HepG2 (cell line): Measurements from ENCODE around the gene SMARCC1. TPM values are rescaled to one million over a fixed set of nuclear protein-coding genes. Genes with fewer than 3 reads are reported as not detected.

Experiments
- FOSL1 ChIP-seq: sonication (generic); formaldehyde crosslinking; IDR thresholded peaks from 2 replicates; pipeline ENCODE4 v1.9.0; 2021; ENCODE audit warnings: missing genetic modification reagents, borderline replicate concordance
- FOXK2 ChIP-seq: fragments of 450-650 bp; IDR thresholded peaks from 2 replicates; pipeline ENCODE4 v1.6.1; 2016
- HNRNPLL ChIP-seq: fragments of 200-400 bp; formaldehyde crosslinking; IDR thresholded peaks from 2 replicates; pipeline ENCODE4 v1.6.1; 2017; ENCODE audit warnings: mild to moderate bottlenecking, low read depth, low read length; ENCODE audit not compliant: poor library complexity, severe bottlenecking
- JUNB ChIP-seq: sonication (generic); formaldehyde crosslinking; IDR thresholded peaks from 2 replicates; pipeline ENCODE4 v1.8.0; 2022; ENCODE audit warnings: missing genetic modification reagents, mild to moderate bottlenecking, borderline replicate concordance
- KDM5A ChIP-seq: fragments of 200-600 bp; sonication (generic); IDR thresholded peaks from 2 replicates; pipeline ENCODE4 v1.7.0; 2018; ENCODE audit warnings: antibody characterized with exemption, mild to moderate bottlenecking, low read length, borderline replicate concordance
- PLRG1 ChIP-seq: fragments of 450-650 bp; conservative IDR thresholded peaks from 2 replicates; pipeline ENCODE4 v1.6.1; 2016
- REL ChIP-seq: sonication (generic); formaldehyde crosslinking; conservative IDR thresholded peaks from 2 replicates; pipeline ENCODE4 v1.8.0; 2022; ENCODE audit warnings: mild to moderate bottlenecking, missing genetic modification reagents, moderate library complexity
- SMARCC2 ChIP-seq: fragments of 450-650 bp; IDR thresholded peaks from 2 replicates; pipeline ENCODE4 v1.6.1; 2017; ENCODE audit warnings: antibody characterized with exemption, mild to moderate bottlenecking
- SRSF1 ChIP-seq: fragments of 200-400 bp; formaldehyde crosslinking; optimal IDR thresholded peaks from 2 replicates; pipeline ENCODE3; 2017; ENCODE audit warnings: mild to moderate bottlenecking, low read depth, low read length, moderate library complexity
- ZNF615 ChIP-seq: sonication (generic); formaldehyde crosslinking; IDR thresholded peaks from 2 replicates; pipeline ENCODE4 v1.5.0; 2020; ENCODE audit warnings: mild to moderate bottlenecking, missing genetic modification reagents, borderline replicate concordance
- ZNF766 ChIP-seq: sonication (generic); formaldehyde crosslinking; IDR thresholded peaks from 2 replicates; pipeline ENCODE4 v1.5.0; 2020; ENCODE audit warnings: missing genetic modification reagents, borderline replicate concordance
- polyA plus RNA-seq, 8 experiments: library from polyadenylated mRNA; depleted of rRNA in 3 of 8; stranded (reverse) in 7 of 8; unstranded in 1 of 8; fragments of >200 nt; fragmentation: Illumina TruSeq in 4 of 8; extraction: Trizol in 4 of 8; gene quantifications; 2 replicates each; pipeline versions ENCODE4 v1.2.1 to v1.2.3, GENCODE V29; 2011 to 2016; ENCODE audit warnings: low read depth in 4 of 8, missing spikeins in 1 of 8, mixed read lengths in 1 of 8; ENCODE audit not compliant: insufficient read depth in 1 of 8
- total RNA-seq, 5 experiments: library from RNA; depleted of rRNA; stranded (reverse); fragments of >200 nt; fragmentation: Illumina TruSeq; extraction: Trizol; gene quantifications; 2 replicates each; pipeline ENCODE4 v1.2.3, GENCODE V29; 2016; ENCODE audit warnings: low read depth in 1 of 5
- TF ChIP-seq, protein P1 (sequence below): sonication (generic); formaldehyde crosslinking; IDR thresholded peaks from 2 replicates; pipeline ENCODE4 v1.4.0; 2020; ENCODE audit warnings: missing genetic modification reagents
- TF ChIP-seq, protein P2 (sequence below): sonication (generic); formaldehyde crosslinking; IDR thresholded peaks from 2 replicates; pipeline ENCODE4 v1.8.0; 2022; ENCODE audit warnings: mild to moderate bottlenecking, missing genetic modification reagents, moderate library complexity
- TF ChIP-seq, protein P3 (sequence below): sonication (generic); formaldehyde crosslinking; IDR thresholded peaks from 2 replicates; pipeline ENCODE4 v1.5.1; 2020; ENCODE audit warnings: missing genetic modification reagents, mild to moderate bottlenecking, borderline replicate concordance
- TF ChIP-seq, protein P4 (sequence below): IDR thresholded peaks from 2 replicates; pipeline ENCODE4 v1.6.1; 2016; ENCODE audit warnings: control low read depth
- TF ChIP-seq, protein P5 (sequence below): sonication (generic); formaldehyde crosslinking; conservative IDR thresholded peaks from 2 replicates; pipeline ENCODE4 v1.8.0; 2022; ENCODE audit warnings: missing genetic modification reagents
- TF ChIP-seq, protein P6 (sequence below): sonication (generic); formaldehyde crosslinking; IDR thresholded peaks from 2 replicates; pipeline ENCODE4 v1.5.0; 2020; ENCODE audit warnings: missing genetic modification reagents
- TF ChIP-seq, protein P7 (sequence below): sonication (generic); formaldehyde crosslinking; IDR thresholded peaks from 2 replicates; pipeline ENCODE4 v1.9.0; 2022; ENCODE audit warnings: missing genetic modification reagents, mild to moderate bottlenecking, borderline replicate concordance

SMARCC1 gene
- total and polyA plus RNA-seq, 2 of the 13 experiments (the other 11 are each of a cell fraction or from before 2014, with no cell fraction given) = 47.9 to 58.4 TPM

DNA sequence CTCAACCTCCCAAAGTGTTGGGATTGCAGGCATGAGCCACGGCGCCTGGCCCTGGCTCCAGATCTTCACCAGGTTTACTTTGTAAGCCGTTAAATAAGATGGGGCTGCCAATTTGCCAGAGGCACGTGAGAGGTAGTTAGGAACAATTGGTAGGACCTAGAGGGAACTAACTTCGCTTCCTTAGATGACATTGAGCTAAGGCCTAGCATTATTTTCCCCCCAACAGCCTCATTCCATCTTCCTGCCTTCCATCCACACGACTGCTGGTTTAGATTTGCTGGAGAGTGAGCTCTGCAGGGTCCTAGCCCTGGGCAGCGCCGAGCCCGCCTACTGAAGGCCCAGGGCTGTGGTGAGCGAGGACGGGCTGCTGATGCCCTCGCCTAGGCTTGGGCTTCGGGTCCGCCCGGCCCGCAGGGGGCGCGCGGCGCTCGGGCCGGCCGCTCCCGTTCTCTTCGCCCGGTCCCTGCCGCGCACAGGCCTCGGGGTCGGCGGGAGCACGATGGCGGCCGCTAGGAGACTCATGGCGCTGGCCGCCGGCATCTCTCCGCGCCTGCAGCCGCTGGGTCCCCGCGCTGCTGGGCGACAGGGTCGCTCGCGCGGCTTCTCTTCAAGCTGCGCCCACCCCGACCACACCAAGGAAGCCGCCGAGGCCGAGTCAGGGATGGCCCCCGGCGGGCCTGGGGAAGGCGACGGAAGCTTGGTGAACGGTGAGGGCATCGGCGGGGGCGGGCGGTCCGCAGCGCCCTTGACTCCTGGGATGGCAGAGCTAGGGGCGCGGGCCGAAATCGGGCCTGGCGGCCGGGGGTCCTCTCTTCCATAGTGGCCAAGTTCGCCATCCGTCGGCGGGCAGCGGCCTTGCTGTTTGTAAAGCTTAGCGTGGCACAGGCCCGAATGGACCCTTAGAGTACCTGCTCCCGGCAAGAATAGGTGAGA is 43.1 kb upstream of the SMARCC1 start (continued):
- TF ChIP-seq, protein P1, sequence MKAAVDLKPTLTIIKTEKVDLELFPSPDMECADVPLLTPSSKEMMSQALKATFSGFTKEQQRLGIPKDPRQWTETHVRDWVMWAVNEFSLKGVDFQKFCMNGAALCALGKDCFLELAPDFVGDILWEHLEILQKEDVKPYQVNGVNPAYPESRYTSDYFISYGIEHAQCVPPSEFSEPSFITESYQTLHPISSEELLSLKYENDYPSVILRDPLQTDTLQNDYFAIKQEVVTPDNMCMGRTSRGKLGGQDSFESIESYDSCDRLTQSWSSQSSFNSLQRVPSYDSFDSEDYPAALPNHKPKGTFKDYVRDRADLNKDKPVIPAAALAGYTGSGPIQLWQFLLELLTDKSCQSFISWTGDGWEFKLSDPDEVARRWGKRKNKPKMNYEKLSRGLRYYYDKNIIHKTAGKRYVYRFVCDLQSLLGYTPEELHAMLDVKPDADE (CRISPR knock-in tag) = no peak
- TF ChIP-seq REL = no peak
- TF ChIP-seq JUNB = no peak
- TF ChIP-seq, protein P2, sequence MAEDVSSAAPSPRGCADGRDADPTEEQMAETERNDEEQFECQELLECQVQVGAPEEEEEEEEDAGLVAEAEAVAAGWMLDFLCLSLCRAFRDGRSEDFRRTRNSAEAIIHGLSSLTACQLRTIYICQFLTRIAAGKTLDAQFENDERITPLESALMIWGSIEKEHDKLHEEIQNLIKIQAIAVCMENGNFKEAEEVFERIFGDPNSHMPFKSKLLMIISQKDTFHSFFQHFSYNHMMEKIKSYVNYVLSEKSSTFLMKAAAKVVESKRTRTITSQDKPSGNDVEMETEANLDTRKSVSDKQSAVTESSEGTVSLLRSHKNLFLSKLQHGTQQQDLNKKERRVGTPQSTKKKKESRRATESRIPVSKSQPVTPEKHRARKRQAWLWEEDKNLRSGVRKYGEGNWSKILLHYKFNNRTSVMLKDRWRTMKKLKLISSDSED (CRISPR knock-in tag) = 0 out of 2 replicates have a peak, but pooled peaks have one; percentile 60
- TF ChIP-seq ZNF766 (CRISPR knock-in tag) = no peak; the same call in 1 of the 2 replicates
- TF ChIP-seq, protein P3, sequence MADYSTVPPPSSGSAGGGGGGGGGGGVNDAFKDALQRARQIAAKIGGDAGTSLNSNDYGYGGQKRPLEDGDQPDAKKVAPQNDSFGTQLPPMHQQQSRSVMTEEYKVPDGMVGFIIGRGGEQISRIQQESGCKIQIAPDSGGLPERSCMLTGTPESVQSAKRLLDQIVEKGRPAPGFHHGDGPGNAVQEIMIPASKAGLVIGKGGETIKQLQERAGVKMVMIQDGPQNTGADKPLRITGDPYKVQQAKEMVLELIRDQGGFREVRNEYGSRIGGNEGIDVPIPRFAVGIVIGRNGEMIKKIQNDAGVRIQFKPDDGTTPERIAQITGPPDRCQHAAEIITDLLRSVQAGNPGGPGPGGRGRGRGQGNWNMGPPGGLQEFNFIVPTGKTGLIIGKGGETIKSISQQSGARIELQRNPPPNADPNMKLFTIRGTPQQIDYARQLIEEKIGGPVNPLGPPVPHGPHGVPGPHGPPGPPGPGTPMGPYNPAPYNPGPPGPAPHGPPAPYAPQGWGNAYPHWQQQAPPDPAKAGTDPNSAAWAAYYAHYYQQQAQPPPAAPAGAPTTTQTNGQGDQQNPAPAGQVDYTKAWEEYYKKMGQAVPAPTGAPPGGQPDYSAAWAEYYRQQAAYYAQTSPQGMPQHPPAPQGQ = no peak; the same call in 1 of the 2 replicates
- TF ChIP-seq HNRNPLL = peak; percentile 52
- no peak for TF ChIP-seq SMARCC2
- TF ChIP-seq, protein P4, sequence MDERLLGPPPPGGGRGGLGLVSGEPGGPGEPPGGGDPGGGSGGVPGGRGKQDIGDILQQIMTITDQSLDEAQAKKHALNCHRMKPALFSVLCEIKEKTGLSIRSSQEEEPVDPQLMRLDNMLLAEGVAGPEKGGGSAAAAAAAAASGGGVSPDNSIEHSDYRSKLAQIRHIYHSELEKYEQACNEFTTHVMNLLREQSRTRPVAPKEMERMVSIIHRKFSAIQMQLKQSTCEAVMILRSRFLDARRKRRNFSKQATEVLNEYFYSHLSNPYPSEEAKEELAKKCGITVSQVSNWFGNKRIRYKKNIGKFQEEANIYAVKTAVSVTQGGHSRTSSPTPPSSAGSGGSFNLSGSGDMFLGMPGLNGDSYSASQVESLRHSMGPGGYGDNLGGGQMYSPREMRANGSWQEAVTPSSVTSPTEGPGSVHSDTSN (CRISPR knock-in tag) = no peak
- no peak for TF ChIP-seq FOSL1 (CRISPR knock-in tag)
- no peak for TF ChIP-seq FOXK2
- TF ChIP-seq, protein P5, sequence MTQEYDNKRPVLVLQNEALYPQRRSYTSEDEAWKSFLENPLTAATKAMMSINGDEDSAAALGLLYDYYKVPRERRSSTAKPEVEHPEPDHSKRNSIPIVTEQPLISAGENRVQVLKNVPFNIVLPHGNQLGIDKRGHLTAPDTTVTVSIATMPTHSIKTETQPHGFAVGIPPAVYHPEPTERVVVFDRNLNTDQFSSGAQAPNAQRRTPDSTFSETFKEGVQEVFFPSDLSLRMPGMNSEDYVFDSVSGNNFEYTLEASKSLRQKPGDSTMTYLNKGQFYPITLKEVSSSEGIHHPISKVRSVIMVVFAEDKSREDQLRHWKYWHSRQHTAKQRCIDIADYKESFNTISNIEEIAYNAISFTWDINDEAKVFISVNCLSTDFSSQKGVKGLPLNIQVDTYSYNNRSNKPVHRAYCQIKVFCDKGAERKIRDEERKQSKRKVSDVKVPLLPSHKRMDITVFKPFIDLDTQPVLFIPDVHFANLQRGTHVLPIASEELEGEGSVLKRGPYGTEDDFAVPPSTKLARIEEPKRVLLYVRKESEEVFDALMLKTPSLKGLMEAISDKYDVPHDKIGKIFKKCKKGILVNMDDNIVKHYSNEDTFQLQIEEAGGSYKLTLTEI (CRISPR knock-in tag) = no peak
- TF ChIP-seq, protein P6, sequence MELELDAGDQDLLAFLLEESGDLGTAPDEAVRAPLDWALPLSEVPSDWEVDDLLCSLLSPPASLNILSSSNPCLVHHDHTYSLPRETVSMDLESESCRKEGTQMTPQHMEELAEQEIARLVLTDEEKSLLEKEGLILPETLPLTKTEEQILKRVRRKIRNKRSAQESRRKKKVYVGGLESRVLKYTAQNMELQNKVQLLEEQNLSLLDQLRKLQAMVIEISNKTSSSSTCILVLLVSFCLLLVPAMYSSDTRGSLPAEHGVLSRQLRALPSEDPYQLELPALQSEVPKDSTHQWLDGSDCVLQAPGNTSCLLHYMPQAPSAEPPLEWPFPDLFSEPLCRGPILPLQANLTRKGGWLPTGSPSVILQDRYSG (CRISPR knock-in tag) = no peak
- TF ChIP-seq, protein P7, sequence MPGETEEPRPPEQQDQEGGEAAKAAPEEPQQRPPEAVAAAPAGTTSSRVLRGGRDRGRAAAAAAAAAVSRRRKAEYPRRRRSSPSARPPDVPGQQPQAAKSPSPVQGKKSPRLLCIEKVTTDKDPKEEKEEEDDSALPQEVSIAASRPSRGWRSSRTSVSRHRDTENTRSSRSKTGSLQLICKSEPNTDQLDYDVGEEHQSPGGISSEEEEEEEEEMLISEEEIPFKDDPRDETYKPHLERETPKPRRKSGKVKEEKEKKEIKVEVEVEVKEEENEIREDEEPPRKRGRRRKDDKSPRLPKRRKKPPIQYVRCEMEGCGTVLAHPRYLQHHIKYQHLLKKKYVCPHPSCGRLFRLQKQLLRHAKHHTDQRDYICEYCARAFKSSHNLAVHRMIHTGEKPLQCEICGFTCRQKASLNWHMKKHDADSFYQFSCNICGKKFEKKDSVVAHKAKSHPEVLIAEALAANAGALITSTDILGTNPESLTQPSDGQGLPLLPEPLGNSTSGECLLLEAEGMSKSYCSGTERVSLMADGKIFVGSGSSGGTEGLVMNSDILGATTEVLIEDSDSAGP (CRISPR knock-in tag) = peak; percentile 64
- TF ChIP-seq ZNF615 (CRISPR knock-in tag) = no peak
- peak; percentile 61 for TF ChIP-seq SRSF1
- TF ChIP-seq KDM5A = peak; percentile 86
- no peak for TF ChIP-seq PLRG1
